Measurements from ENCODE around the gene AIF1.

Gene AIF1

DNA sequence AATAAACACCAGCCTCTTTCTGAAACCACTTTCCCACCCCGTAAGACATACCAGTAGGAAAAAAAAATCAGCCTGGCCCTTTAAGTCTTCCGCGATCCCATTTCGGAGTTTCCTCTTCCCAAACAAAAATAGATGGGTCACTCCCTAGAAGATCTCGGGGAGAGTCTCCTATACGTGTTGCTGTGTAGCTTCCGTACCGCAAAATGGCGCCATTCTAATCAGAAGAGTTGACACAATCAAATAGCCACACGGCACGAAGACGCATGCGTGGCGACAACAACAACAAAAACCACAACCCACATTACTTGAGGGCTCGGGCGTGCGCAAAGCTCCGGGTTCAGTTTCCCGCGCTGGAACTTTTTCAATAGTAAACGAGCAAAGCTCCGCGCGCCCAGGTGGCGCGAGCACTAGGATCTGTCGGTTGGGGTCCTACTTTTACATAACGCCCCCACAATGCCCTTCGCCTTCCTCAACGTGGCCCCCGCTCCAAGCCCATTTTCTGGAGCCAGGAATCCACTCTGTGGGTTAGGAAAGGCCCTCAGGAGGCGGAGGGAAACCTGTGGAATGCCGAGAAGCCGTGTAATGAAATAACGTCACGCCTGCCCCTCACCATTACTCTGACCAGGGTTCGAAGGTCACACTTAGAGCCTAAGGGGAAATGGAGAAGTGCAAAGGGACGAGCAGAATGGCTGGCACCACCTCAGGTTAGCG is 49.9 kb downstream of the AIF1 start, which contains the start of gene GPANK1:
Gene GPANK1, minus strand, starts transcription at position 208 of the 711 bp plus-strand sequence. CDS start 519 bp downstream, outside the sequence.
- DNase-seq: peak; percentile 53

DNA sequence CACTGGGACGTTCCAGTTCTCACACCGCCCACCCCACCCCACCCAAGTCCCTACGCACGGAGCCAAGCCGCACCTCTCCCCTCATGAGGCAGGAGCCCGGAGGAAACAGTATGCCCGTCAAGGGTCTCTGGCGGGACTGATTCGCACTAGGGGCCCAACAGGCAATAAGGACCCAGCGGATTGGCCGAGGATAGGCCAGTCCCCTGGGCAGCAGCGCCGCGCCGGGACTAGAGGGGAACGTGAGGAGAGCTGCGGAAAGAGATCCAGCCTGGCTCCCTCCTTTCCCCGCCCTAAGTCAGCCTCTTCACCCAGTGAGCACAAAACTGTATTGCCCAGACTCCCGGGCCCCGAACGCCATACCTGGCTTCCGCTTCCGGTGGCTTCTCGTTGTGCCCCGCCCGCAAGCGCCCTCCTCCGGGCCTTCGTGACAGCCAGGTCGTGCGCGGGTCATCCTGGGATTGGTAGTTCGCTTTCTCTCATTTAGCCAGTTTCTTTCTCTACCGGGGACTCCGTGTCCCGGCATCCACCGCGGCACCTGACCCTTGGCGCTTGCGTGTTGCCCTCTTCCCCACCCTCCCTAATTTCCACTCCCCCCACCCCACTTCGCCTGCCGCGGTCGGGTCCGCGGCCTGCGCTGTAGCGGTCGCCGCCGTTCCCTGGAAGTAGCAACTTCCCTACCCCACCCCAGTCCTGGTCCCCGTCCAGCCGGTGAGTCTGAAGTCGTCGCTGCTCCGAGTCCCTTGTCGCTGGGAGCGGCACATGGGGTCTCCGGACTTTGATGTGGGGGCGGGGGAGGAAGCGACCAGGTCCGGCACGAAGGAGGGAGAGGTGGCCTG is 50.7 kb downstream of the AIF1 start, which contains the start of gene CSNK2B:
Gene CSNK2B, plus strand, starts transcription at position 580 of the 836 bp plus-strand sequence. CDS start 752 bp downstream, outside the sequence.
- DNase-seq: peak; percentile 95

DNA sequence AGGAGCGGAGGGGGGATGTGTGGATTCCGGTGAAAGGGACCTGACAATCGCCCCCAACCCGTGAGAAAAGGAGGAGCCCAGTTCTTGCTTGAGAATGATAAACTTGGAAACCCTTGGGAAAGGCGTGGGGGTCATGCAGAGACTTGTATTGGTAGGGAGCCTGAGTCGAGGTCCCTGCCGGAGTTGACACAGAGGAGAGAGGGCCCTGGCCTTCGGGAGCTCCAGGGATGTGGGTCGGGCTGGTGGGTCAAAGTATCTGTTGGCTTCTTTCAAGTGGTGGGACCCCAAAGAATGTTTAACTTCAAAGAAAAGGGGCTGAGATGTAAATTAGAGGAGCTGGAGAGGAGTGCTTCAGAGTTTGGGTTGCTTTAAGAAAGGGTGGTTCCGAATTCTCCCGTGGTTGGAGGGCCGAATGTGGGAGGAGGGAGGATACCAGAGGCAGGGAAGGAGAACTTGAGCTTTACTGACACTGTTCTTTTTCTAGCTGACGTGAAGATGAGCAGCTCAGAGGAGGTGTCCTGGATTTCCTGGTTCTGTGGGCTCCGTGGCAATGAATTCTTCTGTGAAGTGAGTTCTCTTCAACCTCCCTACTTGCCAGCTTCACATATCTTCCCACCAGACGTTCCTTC is 51.4 kb downstream of the AIF1 start:
- DNase-seq: no peak

All from 8988T (cell line).